C4-2B (cell line): ENCODE results near the gene ETV6.

Experiments
- CTCF ChIP-seq: fragments of 450-650 bp; conservative IDR thresholded peaks from 2 replicates; pipeline ENCODE4 v1.5.1; 2017; ENCODE audit warnings: mild to moderate bottlenecking
- ZFX ChIP-seq: fragments of 450-650 bp; IDR thresholded peaks from 2 replicates; pipeline ENCODE4 v1.6.1; 2017

- no peak for TF ChIP-seq CTCF
- no peak for TF ChIP-seq ZFX
Observed at GRCh38 chr12:11716794-11717518, 67.5 kb downstream of the ETV6 start.
